Loucy (cell line): ENCODE results near the gene ERVH48-1.
A peak's percentile ranks its signal among the peaks of the same experiment; 100 is the strongest.

ENCODE experiments used
- H2AFZ ChIP-seq: fragments of 200-600 bp; sonication (generic); 2 replicates; pipeline ENCODE4 v1.6.0; 2016; ENCODE audit warnings: antibody characterized with exemption, mild to moderate bottlenecking, low read length, moderate library complexity
- H3F3A ChIP-seq: fragments of 200-600 bp; 2 replicates; pipeline ENCODE4 v1.6.0; 2016; ENCODE audit warnings: antibody characterized with exemption, low read depth, mild to moderate bottlenecking
- H3K27me3 ChIP-seq: fragments of 200-600 bp; sonication (generic); 2 replicates; pipeline ENCODE4 v1.6.1; 2014; ENCODE audit warnings: low read length, mild to moderate bottlenecking; ENCODE audit not compliant: insufficient read depth, poor library complexity, severe bottlenecking
- H3K36me3 ChIP-seq: fragments of 200-600 bp; sonication (generic); 2 replicates; pipeline ENCODE4 v1.6.1; 2016; ENCODE audit warnings: low read length; ENCODE audit not compliant: insufficient read depth
- H3K4me1 ChIP-seq: fragments of 200-600 bp; sonication (generic); 2 replicates; pipeline ENCODE4 v1.5.1; 2014; ENCODE audit warnings: low read length, mild to moderate bottlenecking; ENCODE audit not compliant: insufficient read depth, poor library complexity, severe bottlenecking
- H3K4me2 ChIP-seq: fragments of 200-600 bp; sonication (generic); 2 replicates; pipeline ENCODE4 v1.6.0; 2014; ENCODE audit warnings: antibody characterized with exemption, low read length, low read depth, mild to moderate bottlenecking; ENCODE audit not compliant: poor library complexity, severe bottlenecking
- H3K4me3 ChIP-seq: fragments of 200-600 bp; sonication (generic); 2 replicates; pipeline ENCODE4 v1.5.1; 2014; ENCODE audit warnings: low read length, mild to moderate bottlenecking, mixed read lengths; ENCODE audit not compliant: poor library complexity, severe bottlenecking
- H3K79me2 ChIP-seq: fragments of 200-600 bp; sonication (generic); 2 replicates; pipeline ENCODE4 v1.6.1; 2014; ENCODE audit warnings: low read length; ENCODE audit not compliant: insufficient read depth
- H3K9ac ChIP-seq: fragments of 200-600 bp; sonication (generic); 2 replicates; pipeline ENCODE4 v1.6.0; 2014; ENCODE audit warnings: mild to moderate bottlenecking, low read depth, low read length, moderate library complexity; ENCODE audit not compliant: poor library complexity, severe bottlenecking
- H3K9me2 ChIP-seq: fragments of 200-600 bp; sonication (generic); replicated peaks from 2 replicates; pipeline ENCODE4 v1.6.1; 2016; ENCODE audit warnings: low read depth, low read length, mixed read lengths
- H3K9me3 ChIP-seq: fragments of 200-600 bp; sonication (generic); 2 replicates; pipeline ENCODE4 v1.6.1; 2014; ENCODE audit warnings: mild to moderate bottlenecking, antibody characterized with exemption, low read length, low read depth; ENCODE audit not compliant: insufficient read depth
- H4K20me1 ChIP-seq: fragments of 200-600 bp; sonication (generic); 2 replicates; pipeline ENCODE4 v1.6.0; 2014; ENCODE audit warnings: antibody characterized with exemption, low read length, mild to moderate bottlenecking; ENCODE audit not compliant: insufficient read depth, poor library complexity, severe bottlenecking
- EZH2phosphoT487 ChIP-seq: fragments of 200-600 bp; IDR thresholded peaks from 2 replicates; pipeline ENCODE4 v1.6.1; 2018; ENCODE audit warnings: antibody characterized with exemption, mild to moderate bottlenecking, moderate library complexity, borderline replicate concordance
- TF ChIP-seq, protein P1 (sequence below): fragments of 200-600 bp; sonication (generic); conservative IDR thresholded peaks from 2 replicates; pipeline ENCODE4 v1.5.1; 2014; ENCODE audit warnings: mild to moderate bottlenecking, antibody characterized with exemption, low read length

ERVH48-1 gene

GRCh38 chr21:42887326-42887725 lies 38.1 kb downstream of the ERVH48-1 start:
- Histone ChIP-seq H3K79me2 (0 out of 2 replicates have a peak, but pooled peaks cover 6% of the 10 kb centered on the region), H3K4me2 (no peak overlapping the region), H3K9ac (no peak overlapping the region), H3K9me2 (no peaks in the 10 kb centered on the region), H3K36me3 (no peaks in the 10 kb centered on the region), H3K9me3 (no peaks in the 10 kb centered on the region), H2AFZ (no peak overlapping the region), H3K27me3 (no peaks in the 10 kb centered on the region), H4K20me1 (no peaks in the 10 kb centered on the region), H3F3A (no peaks in the 10 kb centered on the region), H3K4me1 (peaks cover 20% of the 10 kb centered on the region), H3K4me3 (no peak overlapping the region)
- no peak for TF ChIP-seq EZH2phosphoT487
- TF ChIP-seq, protein P1, sequence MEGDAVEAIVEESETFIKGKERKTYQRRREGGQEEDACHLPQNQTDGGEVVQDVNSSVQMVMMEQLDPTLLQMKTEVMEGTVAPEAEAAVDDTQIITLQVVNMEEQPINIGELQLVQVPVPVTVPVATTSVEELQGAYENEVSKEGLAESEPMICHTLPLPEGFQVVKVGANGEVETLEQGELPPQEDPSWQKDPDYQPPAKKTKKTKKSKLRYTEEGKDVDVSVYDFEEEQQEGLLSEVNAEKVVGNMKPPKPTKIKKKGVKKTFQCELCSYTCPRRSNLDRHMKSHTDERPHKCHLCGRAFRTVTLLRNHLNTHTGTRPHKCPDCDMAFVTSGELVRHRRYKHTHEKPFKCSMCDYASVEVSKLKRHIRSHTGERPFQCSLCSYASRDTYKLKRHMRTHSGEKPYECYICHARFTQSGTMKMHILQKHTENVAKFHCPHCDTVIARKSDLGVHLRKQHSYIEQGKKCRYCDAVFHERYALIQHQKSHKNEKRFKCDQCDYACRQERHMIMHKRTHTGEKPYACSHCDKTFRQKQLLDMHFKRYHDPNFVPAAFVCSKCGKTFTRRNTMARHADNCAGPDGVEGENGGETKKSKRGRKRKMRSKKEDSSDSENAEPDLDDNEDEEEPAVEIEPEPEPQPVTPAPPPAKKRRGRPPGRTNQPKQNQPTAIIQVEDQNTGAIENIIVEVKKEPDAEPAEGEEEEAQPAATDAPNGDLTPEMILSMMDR, result no peak

DNA sequence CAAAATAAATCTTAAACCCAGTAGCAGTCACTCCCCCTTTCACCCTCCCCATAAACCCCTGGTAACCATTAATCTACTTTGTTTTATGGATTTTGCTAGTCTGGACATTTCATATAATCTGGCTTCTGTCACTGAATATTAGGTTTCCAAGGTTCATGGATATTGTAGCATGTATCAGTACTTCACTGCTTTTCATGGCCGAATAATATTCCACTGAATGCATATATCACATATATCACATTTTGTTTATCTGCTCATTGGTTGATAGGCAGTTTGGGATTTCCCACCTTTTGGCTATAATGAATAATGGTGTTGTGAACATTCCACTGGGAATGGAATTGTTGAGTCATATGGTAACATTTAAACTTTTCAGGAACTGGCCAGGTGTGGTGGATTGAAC lies 41.5 kb downstream of the ERVH48-1 start:
- TF ChIP-seq EZH2phosphoT487, result no peak
- TF ChIP-seq, protein P1, result no peak
- Histone ChIP-seq H3K4me1 (peaks cover 8% of the 10 kb centered on the region), H3K36me3 (no peaks in the 10 kb centered on the region)

DNA sequence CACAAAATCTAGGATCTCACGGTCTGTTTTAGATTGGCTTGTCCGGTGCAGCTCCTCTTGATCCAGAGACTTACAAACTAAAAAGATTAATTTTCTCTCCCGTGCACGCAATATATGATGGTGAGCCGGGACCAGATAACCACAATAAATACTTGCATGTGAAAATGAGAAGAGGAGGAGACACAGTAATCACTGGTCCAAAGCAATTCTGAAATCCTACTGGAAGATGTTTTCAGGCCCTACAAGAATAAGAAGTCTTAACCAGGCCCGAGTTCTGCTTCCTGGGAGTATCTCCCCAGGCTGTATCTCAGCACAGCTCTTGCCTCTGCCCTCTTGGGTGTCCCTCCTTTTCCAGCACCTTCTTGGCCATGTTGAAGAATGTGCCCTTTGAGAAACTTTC lies 45.1 kb downstream of the ERVH48-1 start:
- H3K4me1 ChIP-seq, result peaks cover 18% of the 10 kb centered on the region
- peak overlapping the region; percentile 90 for H3K9ac ChIP-seq
- H3K27me3 ChIP-seq, result no peaks in the 10 kb centered on the region
- H3K9me3 ChIP-seq, result no peaks in the 10 kb centered on the region
- no peaks in the 10 kb centered on the region for H3F3A ChIP-seq
- peaks cover 17% of the 10 kb centered on the region for H4K20me1 ChIP-seq
- TF ChIP-seq, protein P1, result no peak
- TF ChIP-seq EZH2phosphoT487, result no peak
- H2AFZ ChIP-seq, result no peak overlapping the region
- H3K4me2 ChIP-seq, result peak overlapping the region; percentile 80
- no peaks in the 10 kb centered on the region for H3K9me2 ChIP-seq
- peaks cover 46% of the 10 kb centered on the region for H3K79me2 ChIP-seq
- peak overlapping the region; percentile 84 for H3K4me3 ChIP-seq
- peaks cover 5% of the 10 kb centered on the region; the same call in 1 of the 2 replicates for H3K36me3 ChIP-seq

More for the DNA sequence above, 41.5 kb downstream of the ERVH48-1 start:
- H3K4me2 ChIP-seq, result no peak overlapping the region
- no peak overlapping the region for H3K4me3 ChIP-seq
- no peak overlapping the region for H3K9ac ChIP-seq
- no peaks in the 10 kb centered on the region for H3F3A ChIP-seq
- no peaks in the 10 kb centered on the region for H3K9me3 ChIP-seq
- H3K79me2 ChIP-seq, result peaks cover 11% of the 10 kb centered on the region
- no peaks in the 10 kb centered on the region for H3K9me2 ChIP-seq
- H4K20me1 ChIP-seq, result no peaks in the 10 kb centered on the region
- no peak overlapping the region for H2AFZ ChIP-seq
- H3K27me3 ChIP-seq, result no peaks in the 10 kb centered on the region
